HepG2 (cell line): Measurements from ENCODE around the gene TUBB4B. TPM values are rescaled to one million over a fixed set of nuclear protein-coding genes. Genes with fewer than 3 reads are reported as not detected.
A peak's percentile ranks its signal among the peaks of the same experiment; 100 is the strongest.

Experiments
- CHCHD3 ChIP-seq: sonication (generic); formaldehyde crosslinking; IDR thresholded peaks from 2 replicates; pipeline ENCODE4 v1.8.0; 2022; ENCODE audit warnings: mild to moderate bottlenecking, missing genetic modification reagents, moderate library complexity
- CSRNP2 ChIP-seq: sonication (generic); formaldehyde crosslinking; conservative IDR thresholded peaks from 2 replicates; pipeline ENCODE4 v1.8.0; 2022; ENCODE audit warnings: low read depth, missing genetic modification reagents
- DNMT1 ChIP-seq: sonication (generic); formaldehyde crosslinking; IDR thresholded peaks from 2 replicates; pipeline ENCODE4 v1.5.1; 2020; ENCODE audit warnings: mild to moderate bottlenecking, missing genetic modification reagents
- DZIP1 ChIP-seq: sonication (generic); formaldehyde crosslinking; IDR thresholded peaks from 2 replicates; pipeline ENCODE4 v1.5.0; 2020; ENCODE audit warnings: mild to moderate bottlenecking, missing genetic modification reagents
- FOSL1 ChIP-seq: sonication (generic); formaldehyde crosslinking; IDR thresholded peaks from 2 replicates; pipeline ENCODE4 v1.9.0; 2021; ENCODE audit warnings: missing genetic modification reagents, borderline replicate concordance
- GLMP ChIP-seq: sonication (generic); formaldehyde crosslinking; IDR thresholded peaks from 2 replicates; pipeline ENCODE4 v1.9.0; 2021; ENCODE audit warnings: missing genetic modification reagents, mild to moderate bottlenecking, borderline replicate concordance
- PBX2 ChIP-seq: IDR thresholded peaks from 2 replicates; pipeline ENCODE4 v1.6.1; 2016; ENCODE audit warnings: control low read depth
- PITX1 ChIP-seq: sonication (generic); formaldehyde crosslinking; IDR thresholded peaks from 2 replicates; pipeline ENCODE4 v1.5.1; 2020; ENCODE audit warnings: mild to moderate bottlenecking, missing genetic modification reagents
- PPARG ChIP-seq: conservative IDR thresholded peaks from 2 replicates; pipeline ENCODE4 v1.6.1; 2016; ENCODE audit warnings: missing biosample characterization, missing genetic modification reagents
- RXRA ChIP-seq: sonication (generic); formaldehyde crosslinking; IDR thresholded peaks from 2 replicates; pipeline ENCODE4 v1.5.1; 2020; ENCODE audit warnings: missing genetic modification reagents
- SOX6 ChIP-seq, 2 experiments: fragments of 450-650 bp in 1 of 2; sonication (generic) in 1 of 2; formaldehyde crosslinking in 1 of 2; IDR thresholded peaks; 2 replicates each; pipeline versions ENCODE4 v1.4.0 to v1.6.1; 2017 to 2020; ENCODE audit warnings: antibody characterized with exemption in 1 of 2, mild to moderate bottlenecking in 1 of 2, missing genetic modification reagents in 1 of 2
- UBTF ChIP-seq: sonication (generic); formaldehyde crosslinking; IDR thresholded peaks from 2 replicates; pipeline ENCODE4 v1.4.0; 2020; ENCODE audit warnings: mild to moderate bottlenecking, missing genetic modification reagents
- XBP1 ChIP-seq: sonication (generic); formaldehyde crosslinking; IDR thresholded peaks from 2 replicates; pipeline ENCODE4 v1.5.0; 2020; ENCODE audit warnings: missing genetic modification reagents
- ZNF232 ChIP-seq: sonication (generic); formaldehyde crosslinking; IDR thresholded peaks from 2 replicates; pipeline ENCODE4 v1.4.0; 2020; ENCODE audit warnings: missing genetic modification reagents, borderline replicate concordance
- ZNF850 ChIP-seq: sonication (generic); formaldehyde crosslinking; conservative IDR thresholded peaks from 2 replicates; pipeline ENCODE4 v1.9.0; 2021; ENCODE audit warnings: mild to moderate bottlenecking, missing genetic modification reagents
- polyA plus RNA-seq, 8 experiments: library from polyadenylated mRNA; depleted of rRNA in 3 of 8; stranded (reverse) in 7 of 8; unstranded in 1 of 8; fragments of >200 nt; fragmentation: Illumina TruSeq in 4 of 8; extraction: Trizol in 4 of 8; gene quantifications; 2 replicates each; pipeline versions ENCODE4 v1.2.1 to v1.2.3, GENCODE V29; 2011 to 2016; ENCODE audit warnings: low read depth in 4 of 8, missing spikeins in 1 of 8, mixed read lengths in 1 of 8; ENCODE audit not compliant: insufficient read depth in 1 of 8
- total RNA-seq, 5 experiments: library from RNA; depleted of rRNA; stranded (reverse); fragments of >200 nt; fragmentation: Illumina TruSeq; extraction: Trizol; gene quantifications; 2 replicates each; pipeline ENCODE4 v1.2.3, GENCODE V29; 2016; ENCODE audit warnings: low read depth in 1 of 5
- TF ChIP-seq, protein P1 (sequence below): sonication (generic); formaldehyde crosslinking; IDR thresholded peaks from 2 replicates; pipeline ENCODE4 v1.4.0; 2020; ENCODE audit warnings: mild to moderate bottlenecking, low read depth, missing genetic modification reagents

TUBB4B gene
- total and polyA plus RNA-seq, 2 of the 13 experiments (the other 11 are each of a cell fraction or from before 2014, with no cell fraction given), result 182 to 412 TPM

- TF ChIP-seq DZIP1, result no peak
- no peak for TF ChIP-seq GLMP (CRISPR knock-in tag)
- TF ChIP-seq XBP1 (CRISPR knock-in tag), result no peak
- TF ChIP-seq PITX1 (CRISPR knock-in tag), result peak; percentile 26; the same call in 1 of the 2 replicates
- TF ChIP-seq RXRA (CRISPR knock-in tag), result no peak; the same call in 1 of the 2 replicates
- TF ChIP-seq, protein P1, sequence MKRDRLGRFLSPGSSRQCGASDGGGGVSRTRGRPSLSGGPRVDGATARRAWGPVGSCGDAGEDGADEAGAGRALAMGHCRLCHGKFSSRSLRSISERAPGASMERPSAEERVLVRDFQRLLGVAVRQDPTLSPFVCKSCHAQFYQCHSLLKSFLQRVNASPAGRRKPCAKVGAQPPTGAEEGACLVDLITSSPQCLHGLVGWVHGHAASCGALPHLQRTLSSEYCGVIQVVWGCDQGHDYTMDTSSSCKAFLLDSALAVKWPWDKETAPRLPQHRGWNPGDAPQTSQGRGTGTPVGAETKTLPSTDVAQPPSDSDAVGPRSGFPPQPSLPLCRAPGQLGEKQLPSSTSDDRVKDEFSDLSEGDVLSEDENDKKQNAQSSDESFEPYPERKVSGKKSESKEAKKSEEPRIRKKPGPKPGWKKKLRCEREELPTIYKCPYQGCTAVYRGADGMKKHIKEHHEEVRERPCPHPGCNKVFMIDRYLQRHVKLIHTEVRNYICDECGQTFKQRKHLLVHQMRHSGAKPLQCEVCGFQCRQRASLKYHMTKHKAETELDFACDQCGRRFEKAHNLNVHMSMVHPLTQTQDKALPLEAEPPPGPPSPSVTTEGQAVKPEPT, result no peak; the same call in 1 of the 2 replicates
- TF ChIP-seq ZNF850 (CRISPR knock-in tag), result no peak
- TF ChIP-seq UBTF (CRISPR knock-in tag), result peak; percentile 48; the same call in 1 of the 2 replicates
- no peak for TF ChIP-seq PBX2
- peak; percentile 26; the same call in 1 of the 2 replicates for TF ChIP-seq ZNF232 (CRISPR knock-in tag)
- no peak for TF ChIP-seq SOX6 (IDR thresholded peaks at IDR 0.05)
- peak; percentile 40; the same call in 1 of the 2 replicates for TF ChIP-seq SOX6 (CRISPR knock-in tag; IDR thresholded peaks at IDR 0.05)
- TF ChIP-seq PPARG (CRISPR knock-in tag), result no peak
- no peak for TF ChIP-seq FOSL1
- TF ChIP-seq CHCHD3 (CRISPR knock-in tag), result 0 out of 2 replicates have a peak, but pooled peaks have one; percentile 51
- TF ChIP-seq CSRNP2, result no peak
- no peak for TF ChIP-seq DNMT1 (CRISPR knock-in tag)
Measured at GRCh38 chr9:137217276-137218211, 23.5 kb upstream of the TUBB4B start (continued).
